GM18505 (cell line): Measurements from ENCODE around the gene SESTD1.

Experiments
- ATAC-seq: cut with Tn5 transposase; IDR thresholded peaks from one replicate; pipeline ENCODE4 v1.9.1; 2021; ENCODE audit not compliant: unreplicated experiment
- POLR2A ChIP-seq: IDR thresholded peaks from 4 replicates; pipeline ENCODE4 v1.6.1; 2011; ENCODE audit warnings: borderline replicate concordance; ENCODE audit not compliant: insufficient read depth, insufficient read length; ENCODE audit errors: extremely low read depth

The SESTD1 gene

GRCh38 chr2:179264368-179265081 lies at the start of gene SESTD1:
Gene SESTD1, minus strand, starts transcription at chr2:179264832. Its CDS starts 72,991 bp downstream, at chr2:179191841.
- peak; percentile 70 for ATAC-seq
- TF ChIP-seq POLR2A, result no peak

GRCh38 chr2:179313057-179313456 lies 48.4 kb upstream of the SESTD1 start:
- no peak for TF ChIP-seq POLR2A
- ATAC-seq, result no peak

GRCh38 chr2:179311101-179311500 lies 46.5 kb upstream of the SESTD1 start:
- ATAC-seq, result no peak
- no peak for TF ChIP-seq POLR2A

GRCh38 chr2:179307616-179308371 lies 43.2 kb upstream of the SESTD1 start:
- ATAC-seq, result no peak
- TF ChIP-seq POLR2A, result no peak

- no peak for TF ChIP-seq POLR2A
- ATAC-seq, result no peak
Measured at GRCh38 chr2:179305125-179305524, 40.5 kb upstream of the SESTD1 start.

- no peak for ATAC-seq
- no peak for TF ChIP-seq POLR2A
Measured at GRCh38 chr2:179304424-179304823, 39.8 kb upstream of the SESTD1 start.

GRCh38 chr2:179302764-179303571 lies 38.3 kb upstream of the SESTD1 start:
- ATAC-seq, result no peak
- TF ChIP-seq POLR2A, result no peak

- ATAC-seq, result no peak
- TF ChIP-seq POLR2A, result no peak
Measured at GRCh38 chr2:179302149-179302548, 37.5 kb upstream of the SESTD1 start.

GRCh38 chr2:179298666-179299065 lies 34.0 kb upstream of the SESTD1 start:
- TF ChIP-seq POLR2A, result no peak
- no peak for ATAC-seq

- ATAC-seq, result no peak
- no peak for TF ChIP-seq POLR2A
Measured at GRCh38 chr2:179297927-179298326, 33.3 kb upstream of the SESTD1 start.

- no peak for TF ChIP-seq POLR2A
- ATAC-seq, result no peak
Measured at GRCh38 chr2:179290329-179290728, 25.7 kb upstream of the SESTD1 start.

- no peak for TF ChIP-seq POLR2A
- ATAC-seq, result no peak
Measured at GRCh38 chr2:179285060-179285459, 20.4 kb upstream of the SESTD1 start.

GRCh38 chr2:179277429-179278196 lies 13.0 kb upstream of the SESTD1 start:
- TF ChIP-seq POLR2A, result no peak
- ATAC-seq, result no peak
